IMR-90 (cell line): Measurements from ENCODE around the gene ADRA2A.

ENCODE experiments used
- CTCF ChIP-seq: conservative IDR thresholded peaks from 2 replicates; pipeline ENCODE4 v1.5.1; 2012; ENCODE audit warnings: mild to moderate bottlenecking, low read depth, low read length, improper control_type of control experiment
- ELK1 ChIP-seq: fragments of 150-350 bp; IDR thresholded peaks from 2 replicates; pipeline ENCODE4 v1.6.1; 2016; ENCODE audit warnings: low read depth, mild to moderate bottlenecking, low read length, moderate library complexity, borderline replicate concordance
- FOS ChIP-seq: fragments of 150-350 bp; IDR thresholded peaks from 2 replicates; pipeline ENCODE4 v1.6.1; 2016; ENCODE audit warnings: low read depth, low read length
- MAFK ChIP-seq: IDR thresholded peaks from 2 replicates; pipeline ENCODE4 v1.6.1; 2012; ENCODE audit warnings: low read depth, low read length, improper control_type of control experiment
- NFE2L2 ChIP-seq: fragments of 150-350 bp; IDR thresholded peaks from 2 replicates; pipeline ENCODE4 v1.6.1; 2016; ENCODE audit warnings: low read depth, mild to moderate bottlenecking, low read length
- POLR2A ChIP-seq: IDR thresholded peaks from 2 replicates; pipeline ENCODE4 v1.6.1; 2012; ENCODE audit warnings: mild to moderate bottlenecking, low read depth, low read length
- SMC3 ChIP-seq: fragments of 150-350 bp; IDR thresholded peaks from 2 replicates; pipeline ENCODE4 v1.6.1; 2016; ENCODE audit warnings: low read depth, mild to moderate bottlenecking, antibody characterized with exemption, low read length, moderate library complexity
- TF ChIP-seq, protein P1 (sequence below): fragments of 150-350 bp; IDR thresholded peaks from 2 replicates; pipeline ENCODE4 v1.6.1; 2017; ENCODE audit warnings: mild to moderate bottlenecking, antibody characterized with exemption, low read length, low read depth

DNA sequence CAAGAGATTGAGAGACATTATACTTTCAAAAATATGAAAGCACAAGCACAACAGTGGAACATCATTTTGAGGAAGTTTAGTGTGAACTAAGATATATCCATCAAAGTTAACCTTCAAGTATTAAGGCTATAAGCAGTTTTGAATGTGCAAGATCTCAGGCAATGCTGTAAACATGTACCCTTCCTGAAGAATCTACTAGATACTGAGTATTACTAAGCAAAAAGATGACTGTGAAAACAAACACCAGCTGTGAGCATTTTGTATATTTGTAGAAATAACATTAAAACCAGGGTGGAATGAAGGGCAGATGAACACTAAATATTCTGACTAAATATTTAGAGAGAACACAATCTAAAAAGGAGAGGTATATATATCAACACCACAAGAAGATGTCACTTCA is 41.3 kb upstream of the ADRA2A start:
- no peak for TF ChIP-seq POLR2A
- no peak for TF ChIP-seq MAFK
- no peak for TF ChIP-seq SMC3
- no peak for TF ChIP-seq CTCF
- TF ChIP-seq ELK1: no peak
- no peak for TF ChIP-seq NFE2L2
- no peak for TF ChIP-seq FOS
- TF ChIP-seq, protein P1, sequence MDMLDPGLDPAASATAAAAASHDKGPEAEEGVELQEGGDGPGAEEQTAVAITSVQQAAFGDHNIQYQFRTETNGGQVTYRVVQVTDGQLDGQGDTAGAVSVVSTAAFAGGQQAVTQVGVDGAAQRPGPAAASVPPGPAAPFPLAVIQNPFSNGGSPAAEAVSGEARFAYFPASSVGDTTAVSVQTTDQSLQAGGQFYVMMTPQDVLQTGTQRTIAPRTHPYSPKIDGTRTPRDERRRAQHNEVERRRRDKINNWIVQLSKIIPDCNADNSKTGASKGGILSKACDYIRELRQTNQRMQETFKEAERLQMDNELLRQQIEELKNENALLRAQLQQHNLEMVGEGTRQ: no peak
